Stimulated activated CD8-positive, alpha-beta memory T cell treated with anti-CD3 and anti-CD28 coated beads, Interleukin-2, amount 100 ng/mL, for 48 hours (primary cell): Measurements from ENCODE around the gene DSCAM.
"Not testable (repeated sequence)": the region's sequence is repeated elsewhere in the genome, so short reads cannot be mapped to it uniquely, and the experiment has no call there.

Experiments
- DNase-seq, 2 donors: peaks; one replicate each; pipeline ENCODE4 v3.0.0-alpha.2; 2020; ENCODE audit warnings: low read depth in 2 of 2

The DSCAM gene

DNA sequence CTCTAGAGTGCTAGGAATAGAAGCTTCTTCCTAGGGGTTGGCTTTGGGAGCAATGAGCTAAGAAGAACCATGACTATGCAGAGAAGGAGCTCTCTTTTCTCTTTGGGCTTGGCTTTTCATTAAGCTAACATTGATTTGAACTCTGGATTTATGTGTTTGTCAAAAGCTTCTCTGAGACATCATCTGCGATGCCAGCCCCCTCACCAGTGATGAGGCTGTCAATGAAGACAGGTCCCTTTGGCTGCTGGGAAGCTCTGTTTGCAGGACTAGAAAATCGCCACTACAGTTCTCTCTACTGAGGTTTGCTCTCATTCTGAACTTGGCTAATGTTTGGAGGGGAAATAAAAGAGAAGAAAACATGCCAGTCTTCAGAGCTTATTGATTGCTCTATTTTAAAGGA lies 794.7 kb downstream of the DSCAM start:
- DNase-seq: no peak

DNA sequence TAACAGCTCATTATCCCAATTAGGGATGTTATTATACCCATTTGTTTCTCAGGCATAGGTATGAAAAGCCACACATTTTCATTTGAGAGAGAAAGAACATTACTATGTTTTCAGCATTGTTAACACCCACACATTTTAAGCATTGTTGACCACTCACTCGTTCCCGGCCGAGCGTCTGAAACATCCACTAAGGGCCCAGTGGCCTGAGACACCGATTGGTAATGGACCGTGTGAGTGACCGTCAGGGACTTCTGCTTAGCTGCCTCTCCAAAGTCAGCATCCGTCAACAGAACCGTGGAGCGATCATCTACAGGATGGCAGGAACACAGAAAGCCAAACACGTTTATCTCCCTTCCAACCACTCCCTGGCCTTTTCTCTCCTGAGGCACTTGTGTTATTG lies 795.2 kb downstream of the DSCAM start:
- no peak for DNase-seq

DNA sequence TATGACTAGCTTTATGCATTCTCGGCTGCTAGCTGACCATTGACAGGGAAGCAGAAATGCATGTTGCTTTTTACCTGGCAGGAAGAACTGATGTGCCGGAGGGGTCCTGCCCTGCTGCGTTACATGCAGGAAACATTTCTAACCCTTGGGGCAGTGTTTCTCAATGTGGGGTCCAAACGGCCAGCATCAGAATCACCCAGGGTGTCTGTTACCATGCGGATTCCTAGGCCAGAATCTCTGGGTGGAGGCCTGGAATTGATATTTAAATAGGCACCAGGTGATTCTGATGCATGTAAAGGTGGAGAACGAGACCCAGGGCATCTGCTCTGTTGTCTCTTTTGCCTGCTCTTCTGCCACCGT lies 797.0 kb downstream of the DSCAM start:
- no peak for DNase-seq

DNA sequence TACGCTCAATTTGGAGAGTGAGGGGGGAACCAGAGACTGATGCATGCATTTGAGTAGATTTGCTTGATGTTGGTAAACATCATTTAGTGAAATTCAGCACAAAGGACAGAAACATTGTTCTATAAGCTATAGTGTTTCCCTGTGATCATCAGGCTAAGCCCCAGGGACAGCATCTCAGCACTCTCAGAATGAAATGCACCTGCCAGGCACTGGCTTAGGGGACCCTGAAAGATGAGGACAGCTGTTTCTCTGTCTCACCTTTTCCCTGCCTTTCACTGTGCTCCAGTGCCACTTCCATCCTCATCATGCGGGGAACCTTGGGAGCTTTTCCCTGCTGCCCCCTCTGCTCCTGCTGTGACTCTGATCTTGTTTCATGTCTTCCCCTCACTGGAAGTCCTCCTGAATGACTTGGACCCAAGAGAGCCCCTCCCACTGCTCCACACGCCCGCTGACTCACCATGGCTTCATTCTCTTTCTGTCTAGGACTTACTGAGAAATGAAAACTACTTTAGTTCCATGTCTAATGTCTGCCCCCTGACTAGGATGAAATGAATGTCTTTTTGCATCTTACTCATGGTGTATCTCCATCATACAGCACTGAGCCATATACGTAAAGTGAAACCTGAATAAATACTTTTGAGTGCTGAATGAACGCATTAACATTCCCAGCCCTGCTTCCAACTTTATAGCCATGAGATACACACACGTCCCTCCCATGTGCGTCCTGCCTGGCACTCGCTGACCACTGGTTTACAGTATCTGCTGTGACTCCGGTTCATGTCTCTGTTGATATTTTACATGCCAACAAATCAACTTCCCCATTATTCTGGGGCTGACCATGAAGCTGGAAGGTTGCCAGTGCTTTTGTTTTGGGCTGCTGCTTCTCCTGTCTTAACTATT lies 797.7 kb downstream of the DSCAM start:
- no peak for DNase-seq

DNA sequence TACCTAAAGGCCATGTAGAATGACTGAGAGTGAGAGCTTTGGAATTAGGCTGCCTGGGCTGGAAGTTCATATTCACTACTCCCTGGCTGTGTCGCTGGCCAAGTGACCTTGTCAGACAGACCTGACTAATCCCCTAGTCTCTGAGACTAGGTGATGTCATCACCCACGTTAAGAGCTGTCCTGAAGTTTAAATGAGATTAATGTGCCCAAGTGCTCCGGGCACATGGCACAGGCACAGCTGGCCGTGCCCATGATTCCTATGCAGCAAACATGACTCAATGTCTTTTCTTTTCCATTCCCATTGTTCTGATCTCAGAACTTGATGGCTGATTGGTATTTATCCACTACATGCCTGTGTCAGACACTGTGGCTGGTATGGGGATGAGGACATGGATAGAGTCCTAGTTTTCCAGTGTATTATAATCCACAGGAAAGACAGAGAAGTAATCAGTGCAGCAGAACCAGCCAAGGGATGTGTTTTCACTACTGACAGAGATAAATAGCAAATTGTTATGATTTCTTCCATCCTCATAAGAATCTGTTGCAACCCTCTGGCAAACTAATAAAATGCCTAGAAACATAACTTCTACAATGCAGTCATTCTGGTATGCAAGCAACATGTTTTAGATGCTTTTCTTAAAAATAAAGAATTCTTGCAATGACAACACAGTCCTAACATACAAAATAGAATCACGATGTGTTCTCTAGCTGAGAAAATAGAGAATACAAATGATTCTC lies 798.8 kb downstream of the DSCAM start:
- DNase-seq: no peak

GRCh38 chr21:40047211-40047610 lies 799.7 kb downstream of the DSCAM start:
- no peak for DNase-seq

DNA sequence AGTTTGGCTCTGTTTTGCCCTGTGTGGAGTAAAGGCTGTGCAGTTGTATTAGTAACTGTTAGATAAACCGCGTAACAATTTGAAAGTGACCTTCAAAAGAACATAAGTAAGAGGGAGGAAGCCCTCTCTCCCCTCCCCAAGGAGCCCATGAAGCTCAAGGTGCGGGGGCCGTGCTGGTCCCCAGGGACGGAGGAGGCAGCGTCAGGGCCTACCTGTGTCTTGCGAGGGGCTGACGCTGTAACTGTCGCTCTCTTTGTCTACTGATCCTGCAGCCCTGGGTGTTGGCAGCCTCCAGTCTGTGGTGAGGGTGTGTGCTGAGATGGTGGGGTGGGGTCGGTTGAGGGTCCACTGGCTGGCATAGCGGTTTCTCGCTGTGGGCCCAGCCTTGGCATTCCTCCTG lies 803.1 kb downstream of the DSCAM start:
- DNase-seq: no peak

DNA sequence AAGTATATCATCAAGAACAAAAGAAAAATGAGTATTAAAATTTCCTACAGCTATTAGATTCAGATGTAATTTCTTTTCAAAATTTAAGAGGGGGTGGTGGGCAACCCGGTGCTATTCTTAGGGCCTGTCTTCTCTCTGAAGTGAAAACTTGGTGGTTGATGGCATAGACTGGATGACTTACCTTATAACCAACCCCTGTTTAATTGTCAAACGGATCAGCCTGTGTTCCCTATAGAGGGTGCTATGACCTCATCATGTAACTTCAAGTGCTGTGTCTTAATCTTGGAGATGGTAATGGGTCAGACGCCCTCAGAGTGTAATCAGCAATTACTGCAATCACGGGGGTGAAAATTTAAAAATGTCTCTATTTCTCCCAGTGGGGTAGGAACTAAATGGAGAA lies 803.5 kb downstream of the DSCAM start:
- DNase-seq: no peak

DNA sequence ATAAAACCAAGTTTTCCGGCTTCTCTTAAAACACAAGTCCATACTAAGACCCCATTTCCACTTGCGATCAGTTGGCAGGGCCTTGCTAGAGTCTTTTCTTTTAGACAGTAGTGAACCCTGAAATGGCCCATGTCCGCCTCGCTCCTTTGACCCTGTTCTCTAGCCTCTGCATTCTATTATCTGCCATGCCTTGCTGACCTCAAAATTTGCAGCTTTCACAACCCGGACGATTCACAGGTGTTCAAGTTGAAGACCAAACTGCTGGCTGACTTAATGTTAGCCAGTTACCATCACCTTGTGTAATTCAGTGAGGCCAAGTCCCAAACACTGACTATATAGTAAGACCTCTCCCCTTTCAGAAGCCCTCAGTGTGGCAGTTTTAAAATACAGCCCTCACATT lies 805.5 kb downstream of the DSCAM start:
- DNase-seq: no peak

GRCh38 chr21:40033156-40033782 lies 813.7 kb downstream of the DSCAM start:
- not testable (repeated sequence) for DNase-seq

DNA sequence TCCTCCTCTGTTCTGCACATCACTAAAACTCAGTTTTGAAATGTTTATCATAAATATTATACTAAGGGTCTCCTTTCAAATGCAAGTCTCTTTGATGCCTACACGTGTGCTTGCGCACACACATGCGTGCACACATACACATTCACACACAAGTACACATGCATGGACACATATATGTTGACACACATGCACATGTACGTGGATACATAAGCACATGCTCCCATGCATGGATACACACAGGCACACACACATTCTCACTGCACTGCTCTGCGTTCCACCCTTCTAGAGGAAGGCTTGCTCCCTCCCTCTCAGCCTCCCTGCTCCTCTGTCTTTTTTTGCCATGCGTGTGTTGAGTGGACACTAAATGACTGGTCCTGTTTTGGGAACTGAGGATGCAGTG lies 817.1 kb downstream of the DSCAM start:
- no peak for DNase-seq

DNA sequence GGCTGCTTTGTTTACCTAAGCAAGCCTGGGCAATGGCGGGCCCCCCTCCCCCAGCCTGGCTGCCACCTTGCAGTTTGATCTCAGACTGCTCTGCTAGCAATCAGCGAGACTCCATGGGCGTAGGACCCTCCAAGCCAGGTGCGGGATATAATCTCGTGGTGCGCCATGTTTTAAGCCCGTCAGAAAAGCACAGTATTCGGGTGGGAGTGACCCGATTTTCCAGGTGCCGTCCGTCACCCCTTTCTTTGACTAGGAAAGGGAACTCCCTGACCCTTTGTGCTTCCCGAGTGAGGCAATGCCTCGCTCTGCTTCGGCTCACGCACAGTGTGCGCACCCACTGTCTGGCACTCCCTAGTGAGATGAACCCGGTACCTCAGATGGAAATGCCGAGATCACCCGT lies 818.6 kb downstream of the DSCAM start:
- DNase-seq: not testable (repeated sequence)

DNA sequence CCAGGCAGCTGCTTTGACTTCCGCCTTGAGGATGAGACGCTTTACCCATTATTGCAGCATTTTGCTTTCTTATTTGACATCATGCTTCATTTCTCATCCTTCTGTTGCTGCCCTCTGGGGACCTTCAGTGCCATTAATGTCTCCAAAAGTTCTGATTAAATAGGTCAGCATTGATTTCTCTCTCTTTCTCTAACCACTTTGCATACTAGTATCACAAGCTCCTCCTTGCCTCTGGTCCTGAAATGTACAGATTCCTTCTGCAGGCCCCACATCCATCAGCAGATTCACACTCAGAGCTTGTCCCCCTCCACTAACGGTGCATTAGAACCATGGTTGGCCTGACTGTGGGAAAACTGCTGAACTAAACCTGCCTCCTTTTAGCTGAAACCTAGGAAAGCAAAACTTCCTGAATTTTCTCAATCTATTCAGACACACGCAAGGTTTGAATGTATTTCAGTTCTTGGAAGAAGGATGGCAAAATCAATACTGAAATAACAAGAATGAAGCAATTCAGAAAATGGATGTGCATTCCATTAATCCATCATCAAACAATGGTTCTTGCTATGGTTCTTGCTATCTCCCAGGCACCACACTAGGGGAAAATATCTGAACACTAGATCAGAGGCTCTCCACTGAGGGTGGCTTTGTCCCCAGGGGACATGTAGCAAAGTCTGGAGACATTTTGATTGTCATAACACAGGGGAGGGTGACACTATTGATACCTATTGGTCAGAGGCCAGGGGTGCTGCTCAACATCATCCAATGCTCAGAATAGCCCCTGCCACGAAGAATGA lies 825.2 kb downstream of the DSCAM start:
- DNase-seq: no peak

DNA sequence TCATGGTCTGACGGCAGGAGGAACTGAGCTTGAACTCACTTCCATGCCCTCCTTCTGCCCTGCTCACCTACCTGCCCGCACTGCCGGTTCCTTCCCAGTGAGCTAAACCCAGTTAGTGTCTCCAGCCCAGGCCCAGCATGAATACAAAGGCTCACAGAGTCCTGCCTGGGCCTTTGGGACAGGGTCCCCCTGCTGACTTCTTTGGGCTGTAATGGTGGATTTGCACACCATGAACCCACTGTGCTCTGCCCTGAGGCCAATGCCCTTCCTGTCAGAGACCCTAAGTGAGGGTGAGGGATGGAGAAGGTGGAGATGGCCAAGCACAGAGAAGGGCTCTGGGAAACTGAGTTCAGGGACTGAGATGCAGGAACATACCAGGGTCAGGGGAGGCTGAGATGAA lies 826.3 kb downstream of the DSCAM start:
- DNase-seq: no peak

GRCh38 chr21:40018871-40019475 lies 828.0 kb downstream of the DSCAM start:
- no peak for DNase-seq

GRCh38 chr21:40016667-40017066 lies 830.3 kb downstream of the DSCAM start:
- no peak for DNase-seq

DNA sequence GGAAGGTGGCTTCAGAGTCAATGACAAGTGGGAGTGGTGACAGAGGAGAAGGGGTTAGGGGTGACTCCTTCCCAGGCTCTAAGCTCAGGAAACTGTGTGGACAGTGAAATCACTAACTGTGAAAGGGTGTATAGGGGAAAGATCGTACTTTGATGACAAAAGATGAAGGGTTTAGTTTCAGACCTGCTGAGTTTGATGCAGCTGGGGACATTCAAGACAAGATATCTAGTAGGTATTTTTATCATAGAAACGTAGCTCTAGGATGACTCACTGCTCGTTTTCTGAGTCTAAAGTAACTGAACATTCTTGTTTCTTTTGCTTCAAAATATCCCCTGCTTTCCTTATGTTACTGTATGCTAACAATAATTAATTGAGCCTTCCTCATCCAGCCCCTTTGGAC lies 830.7 kb downstream of the DSCAM start:
- DNase-seq: no peak

DNA sequence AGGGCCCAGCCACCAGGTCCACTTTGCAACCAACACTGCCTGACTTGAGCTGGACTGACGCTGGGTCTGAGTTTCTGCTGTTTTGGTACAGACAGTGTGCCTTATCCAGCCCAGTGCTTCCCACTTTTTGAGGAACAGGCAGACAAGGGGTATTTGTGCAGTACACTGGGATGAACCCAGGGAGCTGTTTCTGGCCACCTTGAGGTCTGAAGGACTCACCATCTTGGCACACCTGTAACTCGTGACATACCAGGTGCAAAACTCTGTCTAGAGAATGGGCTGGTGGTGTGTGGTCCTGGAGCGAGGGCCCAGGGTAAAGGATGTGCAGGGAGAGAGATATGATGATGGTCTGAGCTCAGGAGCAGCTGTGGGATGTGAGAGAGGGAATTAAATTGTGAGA lies 831.1 kb downstream of the DSCAM start:
- no peak for DNase-seq

DNA sequence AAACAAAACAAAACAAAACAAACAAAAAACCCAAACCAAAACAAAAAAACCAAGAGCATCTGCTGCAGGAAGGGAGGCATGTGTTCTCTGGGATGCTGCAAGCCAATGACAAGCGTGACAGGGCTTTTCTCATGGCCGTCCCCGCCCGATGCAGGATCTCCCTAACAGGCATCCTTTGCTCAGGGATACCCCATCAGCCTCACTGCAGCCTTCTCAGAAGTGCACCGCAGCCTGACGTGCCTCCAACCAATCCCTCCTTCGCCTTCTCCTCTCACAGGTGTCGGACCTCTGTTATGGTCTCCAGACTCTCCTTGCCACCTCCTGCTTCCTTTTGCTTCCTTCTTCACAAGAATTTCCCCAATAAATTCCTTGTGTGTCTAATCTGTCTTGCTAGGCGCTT lies 832.6 kb downstream of the DSCAM start:
- no peak for DNase-seq

DNA sequence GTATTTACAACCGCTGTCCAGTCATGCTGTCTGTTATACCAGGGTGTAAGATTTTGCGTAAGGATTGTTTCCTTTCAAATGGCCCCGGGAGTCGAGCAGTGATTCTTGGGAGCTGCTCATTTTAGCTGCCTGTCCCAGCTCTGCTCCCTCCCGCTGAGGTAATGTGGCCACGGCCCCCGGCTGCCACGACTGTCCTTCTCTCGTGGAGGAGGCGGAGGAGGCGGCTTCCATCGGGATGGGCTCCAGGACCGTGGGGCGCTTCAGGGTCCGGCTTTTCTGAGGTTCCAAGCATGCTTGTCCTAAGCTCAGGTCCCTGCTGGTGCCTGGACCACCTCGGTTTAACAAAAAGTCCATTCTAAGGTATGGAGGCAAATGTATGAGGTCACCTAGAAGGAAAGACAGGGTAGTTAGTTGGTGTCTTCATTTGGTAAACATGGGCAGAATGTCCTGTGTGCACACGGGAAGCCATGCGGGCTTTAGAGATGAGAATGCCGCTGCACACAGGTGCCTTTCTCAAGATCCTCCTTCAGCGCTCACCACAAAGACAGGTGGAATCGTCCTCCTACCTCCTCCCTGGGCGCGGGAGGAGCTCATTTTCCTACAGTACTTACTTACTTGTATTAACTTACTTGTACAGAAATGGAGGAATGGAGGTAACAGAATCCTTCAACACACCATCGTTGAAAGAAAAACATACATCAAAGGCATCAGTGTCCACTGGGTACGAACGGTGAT lies 833.8 kb downstream of the DSCAM start:
- DNase-seq: no peak

DNA sequence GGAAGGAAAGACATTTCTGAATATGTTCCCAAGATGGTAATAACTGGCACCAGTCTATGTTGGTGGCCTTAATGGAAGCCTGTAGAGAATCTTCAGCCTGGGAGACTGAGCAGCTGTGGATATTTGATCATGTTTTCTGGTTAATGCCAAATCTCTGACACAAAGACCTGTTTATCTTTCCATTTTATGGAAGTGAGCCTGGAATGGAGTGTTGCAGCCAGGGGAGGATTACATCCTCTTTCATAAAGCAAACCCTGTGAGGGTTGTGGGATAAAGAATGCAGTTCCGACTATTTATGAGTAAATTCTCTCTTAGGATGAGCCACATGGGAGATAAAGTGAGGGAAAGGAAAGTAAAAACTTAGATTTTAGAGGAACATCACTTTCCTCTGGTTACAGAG lies 835.6 kb downstream of the DSCAM start:
- DNase-seq: no peak
